T-helper 17 cell (primary cell): ENCODE data around the gene GMPR. TPM values are rescaled to one million over a fixed set of nuclear protein-coding genes. Genes with fewer than 3 reads are reported as not detected.
"Not testable (repeated sequence)": the region's sequence is repeated elsewhere in the genome, so short reads cannot be mapped to it uniquely, and the experiment has no call there.

Experiments
- ATAC-seq: fragments of 150-1000 bp; cut with Tn5 transposase; 2 replicates; pipeline ENCODE4 v1.10.0; 2021; ENCODE audit warnings: mild to moderate bottlenecking, moderate library complexity
- DNase-seq, 3 donors: peaks; one replicate each; pipeline versions ENCODE4 v3.0.0 to v3.0.0-alpha.2; 2020 to 2021
- H3K9me3 ChIP-seq: one replicate; pipeline ENCODE4 v1.7.0; 2013; ENCODE audit warnings: low read length, mild to moderate bottlenecking; ENCODE audit not compliant: control insufficient read depth, poor library complexity, severe bottlenecking
- H3K27ac Mint-ChIP-seq: one replicate; pipeline ENCODE4 v1.8.0; 2022; ENCODE audit warnings: mild to moderate bottlenecking, moderate library complexity, mixed read lengths
- H3K27me3 Mint-ChIP-seq: one replicate; pipeline ENCODE4 v1.8.0; 2022; ENCODE audit warnings: mixed read lengths
- H3K36me3 Mint-ChIP-seq: one replicate; pipeline ENCODE4 v1.8.0; 2022; ENCODE audit warnings: low read depth, mixed read lengths
- H3K4me1 Mint-ChIP-seq: one replicate; pipeline ENCODE4 v1.8.0; 2022; ENCODE audit warnings: mild to moderate bottlenecking, mixed read lengths
- H3K4me3 Mint-ChIP-seq: one replicate; pipeline ENCODE4 v1.8.0; 2022; ENCODE audit warnings: mild to moderate bottlenecking, moderate library complexity, mixed read lengths
- total RNA-seq, 4 donors: library from RNA in 2 of 4; stranded (reverse) in 2 of 4; gene quantifications; one replicate each; pipeline ENCODE4 v1.2.3 and lab custom pipeline; 2022 to 2026

Gene GMPR
- total RNA-seq, 2 donors from 2014 or later, result 0.52 to 33.6 TPM

DNA sequence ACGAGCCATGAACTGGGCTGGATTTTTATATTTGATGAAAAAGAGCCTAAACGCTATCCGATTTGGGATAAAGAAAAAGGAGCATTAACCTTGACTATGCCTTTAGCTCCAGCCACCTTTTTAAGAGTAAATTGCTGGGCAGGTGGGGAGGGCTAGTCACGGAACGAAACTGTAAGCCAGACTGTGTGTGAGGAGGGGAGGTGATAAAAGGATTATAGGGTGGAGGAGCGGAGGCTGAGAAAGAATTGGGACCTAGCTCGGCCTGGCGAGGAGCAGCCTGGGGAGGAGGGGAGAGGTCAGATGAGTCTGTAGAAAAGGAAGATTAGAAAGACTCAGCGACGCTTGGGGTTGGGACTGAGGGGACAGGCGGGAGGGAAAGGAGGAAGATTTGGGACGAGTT, 24.4 kb downstream of the GMPR start:
- not testable (repeated sequence) for H3K36me3 Mint-ChIP-seq, DNase-seq, H3K9me3 ChIP-seq, ATAC-seq, H3K4me3 Mint-ChIP-seq, H3K27ac Mint-ChIP-seq, H3K4me1 Mint-ChIP-seq
- H3K27me3 Mint-ChIP-seq, result peaks cover 12% of the 10 kb centered on the region

DNA sequence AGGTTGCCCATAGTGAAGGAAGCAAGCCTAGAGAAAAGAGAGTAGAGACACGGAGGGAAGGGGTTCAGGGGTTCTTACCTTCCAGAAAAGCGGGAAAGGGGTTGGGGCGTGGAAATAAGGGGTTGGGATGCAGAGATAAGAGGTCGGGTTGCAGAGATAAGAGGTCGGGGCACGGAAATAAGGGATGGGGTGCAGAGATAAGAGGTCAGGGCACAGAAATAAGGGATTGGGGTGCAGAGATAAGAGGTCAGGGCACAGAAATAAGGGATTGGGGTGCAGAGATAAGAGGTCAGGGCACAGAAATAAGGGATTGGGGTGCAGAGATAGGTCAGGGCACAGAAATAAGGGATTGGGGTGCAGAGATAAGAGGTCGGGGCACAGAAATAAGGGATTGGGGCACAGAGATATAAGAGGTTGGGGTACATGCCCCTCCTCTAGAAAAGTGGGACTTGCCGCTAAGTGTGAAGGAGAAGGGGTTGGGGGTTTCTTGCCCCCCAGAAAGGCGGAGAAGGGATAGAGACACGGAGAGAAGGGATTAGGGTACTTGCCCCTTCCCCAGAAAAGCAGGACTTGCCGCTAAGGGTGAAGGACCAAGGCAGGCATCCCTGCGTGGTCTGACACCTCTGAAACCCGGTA, 25.2 kb downstream of the GMPR start:
- H3K4me1 Mint-ChIP-seq, H3K36me3 Mint-ChIP-seq, H3K4me3 Mint-ChIP-seq, ATAC-seq, DNase-seq, H3K27ac Mint-ChIP-seq, H3K9me3 ChIP-seq: not testable (repeated sequence)
- H3K27me3 Mint-ChIP-seq, result peaks cover 12% of the 10 kb centered on the region

DNA sequence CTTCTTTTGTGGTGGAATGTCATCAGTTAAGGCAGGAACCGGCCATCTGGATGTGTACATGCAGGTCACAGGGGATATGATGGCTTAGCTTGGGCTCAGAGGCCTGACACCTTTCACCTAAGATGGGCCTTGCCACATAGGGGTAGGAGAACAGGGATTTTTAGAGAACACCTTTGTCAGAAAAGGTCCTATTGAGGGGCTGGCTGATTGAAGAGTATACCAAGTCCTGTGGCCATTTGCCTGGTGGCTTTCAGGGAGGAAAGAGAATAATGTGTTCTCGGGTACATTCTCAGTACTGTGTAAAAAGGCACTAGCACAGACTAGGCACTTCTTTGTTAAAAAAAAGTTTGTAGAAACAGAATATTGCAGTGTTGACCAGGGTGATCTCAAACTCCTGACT, 26.4 kb downstream of the GMPR start:
- Mint-ChIP-seq H3K36me3 (peaks cover 3% of the 10 kb centered on the region), H3K4me3 (no peak overlapping the region), H3K27me3 (no peaks in the 10 kb centered on the region), H3K4me1 (no peaks in the 10 kb centered on the region), H3K27ac (no peak overlapping the region)
- no peaks in the 10 kb centered on the region for H3K9me3 ChIP-seq
- DNase-seq, result no peak
- no peak for ATAC-seq

DNA sequence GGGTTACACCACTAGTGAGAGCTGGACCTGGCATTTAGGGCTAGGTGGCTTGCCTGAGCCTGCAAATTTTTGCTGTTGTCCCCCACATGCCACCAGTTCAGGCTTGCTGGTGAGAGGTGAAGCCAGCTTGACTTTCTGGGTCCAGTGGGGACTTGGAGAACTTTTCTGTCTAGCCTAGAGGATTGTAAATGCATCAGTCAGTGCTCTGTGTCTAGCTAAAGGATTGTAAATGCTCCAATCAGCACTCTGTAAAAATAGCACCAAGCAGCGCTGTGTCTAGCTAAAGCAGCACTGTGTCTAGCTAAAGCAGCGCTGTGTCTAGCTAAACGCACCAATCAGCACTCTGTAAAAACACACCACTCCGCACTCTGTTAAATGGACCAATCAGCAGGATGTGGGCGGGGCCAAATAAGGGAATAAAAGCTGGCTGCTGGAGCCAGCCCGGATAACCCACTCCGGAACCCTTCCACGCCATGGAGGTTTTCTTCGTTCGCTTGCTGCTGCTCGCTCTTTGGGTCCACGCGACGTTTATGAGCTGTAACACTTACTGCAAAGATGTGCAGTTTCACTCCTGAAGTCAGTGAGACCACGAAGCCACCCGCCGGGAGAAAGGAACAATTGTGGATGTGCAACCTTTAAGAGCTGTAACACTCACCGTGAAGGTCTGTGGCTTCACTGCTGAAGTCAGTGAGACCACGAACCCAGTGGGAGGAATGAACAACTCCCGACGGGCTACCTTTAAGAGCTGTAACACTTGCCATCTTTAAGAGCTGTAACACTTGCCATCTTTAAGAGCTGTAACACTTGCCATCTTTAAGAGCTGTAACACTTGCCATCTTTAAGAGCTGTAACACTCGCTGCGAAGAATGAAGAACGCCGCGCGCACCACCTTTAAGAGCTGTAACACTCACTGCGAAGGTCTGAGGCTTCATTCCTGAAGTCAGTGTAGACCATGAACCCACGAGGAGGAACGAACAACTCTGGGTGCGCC, 27.3 kb downstream of the GMPR start:
- no peaks in the 10 kb centered on the region for H3K27me3 Mint-ChIP-seq
- H3K9me3 ChIP-seq, result no peaks in the 10 kb centered on the region
- no peaks in the 10 kb centered on the region for H3K4me1 Mint-ChIP-seq
- H3K36me3 Mint-ChIP-seq, result peaks cover 3% of the 10 kb centered on the region
- H3K4me3 Mint-ChIP-seq, result no peak overlapping the region
- no peak overlapping the region for H3K27ac Mint-ChIP-seq
- DNase-seq, result no peak
- no peak for ATAC-seq

DNA sequence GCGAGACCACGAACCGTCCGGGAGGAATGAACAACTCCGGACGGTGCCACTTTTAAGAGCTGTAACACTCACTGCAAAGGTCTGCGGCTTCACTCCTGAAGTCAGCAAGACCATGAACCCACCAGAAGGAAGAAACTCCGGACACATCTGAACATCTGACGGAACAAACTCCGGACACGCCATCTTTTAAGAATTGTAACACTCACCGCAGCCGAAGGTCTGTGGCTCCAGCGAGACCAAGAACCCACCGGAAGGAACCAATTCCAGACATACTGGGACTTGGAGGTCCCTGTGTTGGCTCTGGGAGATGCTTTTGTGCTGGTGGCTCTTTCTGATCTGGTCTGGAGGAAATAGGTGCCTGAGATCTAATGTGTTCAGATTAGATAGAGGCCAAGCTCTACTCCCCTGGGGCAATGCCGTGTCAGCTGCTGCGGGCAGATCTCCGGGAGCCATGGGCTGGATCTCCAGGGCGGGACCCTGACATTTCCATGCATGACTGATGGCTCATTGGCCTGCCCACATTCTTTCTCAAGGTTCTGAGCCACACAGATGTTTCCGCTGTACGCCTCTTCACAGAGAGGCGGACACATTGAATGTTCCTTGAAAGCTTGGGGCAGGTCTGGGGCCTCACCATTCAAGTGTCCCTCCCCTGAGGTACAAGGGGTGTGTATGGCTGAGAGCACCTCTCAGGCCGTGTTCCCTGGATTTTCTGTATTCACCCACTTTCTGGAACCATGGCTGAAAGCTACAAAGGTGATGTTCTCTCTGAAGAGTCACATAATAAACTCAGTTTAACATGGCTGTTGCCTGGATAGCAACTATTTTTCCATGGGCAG, 29.3 kb downstream of the GMPR start:
- H3K4me3 Mint-ChIP-seq, result no peak overlapping the region
- peaks cover 3% of the 10 kb centered on the region for H3K36me3 Mint-ChIP-seq
- H3K27me3 Mint-ChIP-seq, result no peaks in the 10 kb centered on the region
- no peaks in the 10 kb centered on the region for H3K9me3 ChIP-seq
- no peak for DNase-seq
- H3K4me1 Mint-ChIP-seq, result no peaks in the 10 kb centered on the region
- ATAC-seq, result no peak
- no peak overlapping the region for H3K27ac Mint-ChIP-seq

DNA sequence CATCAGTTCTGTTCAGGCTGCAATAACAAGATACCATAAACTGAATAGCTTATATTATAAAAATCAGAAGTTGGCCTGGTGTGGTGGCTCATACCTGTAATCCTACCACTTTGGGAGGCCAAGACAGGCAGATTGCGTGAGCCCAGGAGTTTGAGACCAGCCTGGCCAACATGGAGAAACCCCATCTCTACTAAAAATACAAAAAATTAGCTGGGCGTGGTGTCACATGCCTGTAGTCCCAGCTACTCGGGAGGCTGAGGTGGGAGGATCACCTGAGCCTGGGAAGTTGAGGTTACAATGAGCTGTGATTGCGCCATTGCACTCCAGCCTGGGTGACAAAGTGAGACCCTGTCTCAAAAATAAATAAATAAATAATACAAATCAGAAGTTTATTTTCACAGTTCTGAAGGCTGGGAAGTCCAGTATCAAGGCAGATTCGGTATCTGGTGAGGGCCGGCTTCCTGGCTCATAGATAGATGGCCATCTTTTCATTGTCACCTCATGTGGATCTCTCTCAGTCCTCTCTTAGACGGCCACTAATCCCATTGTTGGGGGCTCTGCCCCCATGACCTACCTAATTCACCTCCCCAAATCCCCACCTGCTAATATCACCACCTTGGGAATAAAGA, 31.2 kb downstream of the GMPR start:
- not testable (repeated sequence) for H3K4me1 Mint-ChIP-seq, H3K27me3 Mint-ChIP-seq, ATAC-seq, H3K9me3 ChIP-seq, H3K4me3 Mint-ChIP-seq, DNase-seq, H3K36me3 Mint-ChIP-seq, H3K27ac Mint-ChIP-seq

DNA sequence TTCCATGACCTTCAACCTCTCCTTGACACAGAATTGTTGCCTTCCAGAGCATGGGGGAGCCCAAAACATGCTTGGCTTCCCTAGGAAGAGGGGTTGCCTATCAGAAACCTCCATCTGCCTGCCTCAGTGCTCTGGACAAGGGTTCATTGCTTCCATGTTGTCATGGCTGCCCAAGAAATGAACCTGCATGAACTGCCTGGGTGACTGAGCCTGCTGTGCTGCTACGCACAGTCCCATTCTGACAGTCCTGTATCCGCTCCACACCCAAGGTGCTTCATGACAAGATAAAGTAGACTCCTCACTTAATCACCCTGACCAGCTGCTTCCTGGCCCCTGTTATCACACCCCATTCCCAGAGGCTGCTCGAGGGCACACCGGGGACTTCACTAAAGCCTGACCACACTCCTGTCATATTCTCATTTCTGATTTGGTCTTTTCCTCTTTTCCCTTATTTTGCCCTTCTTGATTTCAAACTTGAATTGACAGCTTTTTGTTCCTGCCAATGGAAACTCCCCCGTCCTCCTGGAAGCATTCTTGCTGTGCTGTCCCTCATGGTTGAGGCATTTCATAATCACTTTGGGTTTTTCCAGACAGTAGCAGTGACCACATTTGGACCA, 31.9 kb downstream of the GMPR start:
- no peak overlapping the region for H3K27ac Mint-ChIP-seq

DNA sequence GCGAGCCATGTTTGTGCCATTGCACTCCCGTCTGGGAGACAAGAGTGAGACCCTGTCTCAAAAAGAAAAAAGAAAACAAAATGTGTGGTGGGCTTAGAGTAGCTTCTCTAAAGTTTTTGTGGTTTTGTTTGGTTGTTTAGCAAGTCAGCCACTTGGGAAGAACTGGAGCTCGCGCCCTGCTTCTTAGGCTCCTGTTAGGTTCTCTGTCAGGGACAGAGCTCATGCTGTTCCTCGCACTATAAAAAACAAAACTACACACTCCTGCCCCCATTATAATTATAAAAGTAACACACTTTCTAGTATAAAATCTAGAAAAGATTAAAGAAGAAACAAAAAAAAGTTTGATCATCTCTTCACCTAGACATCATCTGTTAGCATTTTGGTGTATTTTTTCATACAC, 33.0 kb downstream of the GMPR start:
- H3K27me3 Mint-ChIP-seq, result peaks cover 6% of the 10 kb centered on the region
- no peak overlapping the region for H3K27ac Mint-ChIP-seq
- no peaks in the 10 kb centered on the region for H3K36me3 Mint-ChIP-seq
- no peak overlapping the region for H3K4me3 Mint-ChIP-seq
- no peaks in the 10 kb centered on the region for H3K4me1 Mint-ChIP-seq
- H3K9me3 ChIP-seq, result no peaks in the 10 kb centered on the region
- DNase-seq (no peak), ATAC-seq (no peak)

More for the DNA sequence above, 31.9 kb downstream of the GMPR start:
- DNase-seq, result no peak
- Mint-ChIP-seq H3K4me1 (no peaks in the 10 kb centered on the region), H3K27me3 (peaks cover 6% of the 10 kb centered on the region), H3K36me3 (no peaks in the 10 kb centered on the region), H3K4me3 (no peak overlapping the region)
- no peaks in the 10 kb centered on the region for H3K9me3 ChIP-seq
- ATAC-seq, result no peak

DNA sequence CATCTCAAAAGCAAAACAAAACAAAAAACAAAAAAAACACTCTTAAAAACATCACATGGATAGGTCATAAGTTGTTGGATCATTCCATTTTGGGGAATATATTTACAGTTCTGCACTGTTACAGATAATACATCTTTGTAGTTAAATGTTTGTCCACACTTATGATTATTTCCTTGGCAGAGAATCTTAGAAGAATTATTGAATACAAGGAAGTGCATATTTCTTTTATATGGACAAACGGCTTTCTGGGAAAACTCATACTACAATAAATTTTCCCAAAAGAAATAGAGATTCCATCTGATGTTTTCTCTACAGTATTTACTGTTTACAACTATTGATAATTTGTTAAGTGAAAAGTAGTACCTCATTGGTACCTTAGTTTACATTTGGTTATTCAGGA, 33.8 kb downstream of the GMPR start:
- ATAC-seq, result no peak
- no peak overlapping the region for H3K4me3 Mint-ChIP-seq

DNA sequence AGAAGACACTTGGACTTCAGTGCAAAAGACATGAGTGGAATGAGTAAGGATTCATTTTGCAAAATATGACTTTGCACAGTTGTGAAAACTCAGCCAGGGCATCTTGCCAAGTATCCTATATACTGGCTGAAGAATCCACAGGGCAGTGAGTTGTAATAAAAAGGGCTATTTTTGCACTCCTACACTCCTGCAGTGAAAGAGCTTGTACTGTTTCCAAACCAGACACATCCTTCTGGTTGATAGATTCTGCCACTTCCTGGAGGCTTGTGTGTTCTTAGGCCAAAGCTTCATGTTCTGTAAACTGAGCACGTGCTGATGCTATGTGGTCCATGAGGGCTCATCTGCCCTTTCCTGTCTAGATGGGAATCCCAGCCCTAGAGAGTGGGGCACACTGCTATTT, 34.9 kb downstream of the GMPR start:
- Mint-ChIP-seq H3K4me3 (no peak overlapping the region), H3K4me1 (no peaks in the 10 kb centered on the region), H3K27me3 (peaks cover 21% of the 10 kb centered on the region), H3K27ac (no peak overlapping the region), H3K36me3 (peaks cover 5% of the 10 kb centered on the region)
- no peaks in the 10 kb centered on the region for H3K9me3 ChIP-seq
- ATAC-seq, result no peak
- no peak for DNase-seq

More for the DNA sequence above, 33.8 kb downstream of the GMPR start:
- H3K4me1 Mint-ChIP-seq, result no peaks in the 10 kb centered on the region
- H3K36me3 Mint-ChIP-seq, result no peaks in the 10 kb centered on the region
- H3K9me3 ChIP-seq, result no peaks in the 10 kb centered on the region
- no peak overlapping the region for H3K27ac Mint-ChIP-seq
- DNase-seq, result no peak
- peaks cover 12% of the 10 kb centered on the region for H3K27me3 Mint-ChIP-seq

DNA sequence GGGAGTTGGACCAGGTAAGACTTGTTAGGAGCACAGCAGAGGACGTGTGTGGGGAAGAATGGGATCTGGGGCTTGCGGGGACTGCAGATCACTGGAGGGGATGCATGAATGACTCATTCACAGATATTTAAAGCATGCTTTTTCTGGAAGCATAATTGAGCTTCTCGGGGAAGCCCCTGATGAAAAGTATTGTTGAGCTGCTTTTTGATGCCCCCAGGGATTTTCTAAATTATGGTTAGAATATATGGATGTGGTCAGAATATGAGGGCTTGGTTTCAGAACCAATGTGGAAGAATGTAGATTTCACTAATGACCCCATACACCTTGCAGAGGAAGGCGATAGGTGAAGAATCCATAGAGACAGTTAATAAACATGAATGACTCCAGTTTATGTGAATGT, 36.1 kb downstream of the GMPR start:
- Mint-ChIP-seq H3K27me3 (peaks cover 23% of the 10 kb centered on the region), H3K27ac (no peak overlapping the region), H3K4me3 (no peak overlapping the region), H3K4me1 (no peaks in the 10 kb centered on the region), H3K36me3 (peaks cover 6% of the 10 kb centered on the region)
- H3K9me3 ChIP-seq, result no peaks in the 10 kb centered on the region
- no peak for ATAC-seq
- no peak for DNase-seq

DNA sequence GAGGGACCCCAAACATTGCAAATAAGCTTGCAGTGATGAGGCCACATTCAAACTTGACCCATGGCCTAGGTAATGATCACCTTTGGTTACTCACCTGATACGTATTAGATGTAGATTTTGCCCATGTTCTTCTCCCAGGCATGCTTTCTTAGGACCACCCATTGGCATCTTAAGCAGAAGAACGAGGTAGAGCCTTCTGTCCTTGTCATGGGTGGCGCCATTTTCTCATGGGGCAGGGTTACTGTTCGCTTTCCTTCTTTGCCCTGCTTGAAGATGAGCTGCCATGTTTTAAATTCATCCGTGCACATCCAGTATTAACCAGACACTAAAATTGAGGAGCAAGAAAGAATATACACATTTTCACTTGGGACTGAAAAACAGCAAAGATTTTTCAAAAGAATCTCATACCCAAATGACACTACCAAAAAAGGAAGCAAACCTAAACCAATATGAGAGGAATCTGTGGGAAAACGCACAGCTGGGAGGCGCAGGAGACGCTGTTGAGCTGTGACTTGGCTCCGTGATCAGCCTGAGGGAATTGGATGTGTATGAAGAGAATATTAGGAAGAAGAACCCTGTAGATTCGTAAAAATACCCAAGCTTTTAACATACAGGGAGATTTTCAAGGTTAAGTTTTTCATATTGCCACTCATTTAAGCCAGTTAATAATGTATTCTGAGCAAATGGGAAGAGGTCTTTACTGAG, 36.6 kb downstream of the GMPR start:
- Mint-ChIP-seq H3K36me3 (peaks cover 6% of the 10 kb centered on the region), H3K4me3 (no peak overlapping the region), H3K27me3 (peaks cover 29% of the 10 kb centered on the region), H3K4me1 (no peaks in the 10 kb centered on the region), H3K27ac (no peak overlapping the region)
- ATAC-seq, result no peak
- no peaks in the 10 kb centered on the region for H3K9me3 ChIP-seq
- no peak for DNase-seq
